OCI-LY1 (cell line): ENCODE results near the gene ARHGAP9.

ENCODE experiments used
- EZH2 ChIP-seq: fragments of 200-600 bp; sonication (generic), shearing (Covaris generic); IDR thresholded peaks from 2 replicates; pipeline ENCODE4 v1.8.0; 2017; ENCODE audit warnings: borderline replicate concordance, mixed run types, mild to moderate bottlenecking, antibody characterized with exemption, low read length, moderate library complexity, mixed read lengths
- TF ChIP-seq, protein P1 (sequence below): fragments of 200-600 bp; sonication (generic), shearing (Covaris generic); IDR thresholded peaks from 2 replicates; pipeline ENCODE4 v1.5.1; 2017; ENCODE audit warnings: mild to moderate bottlenecking, antibody characterized with exemption, low read length, moderate library complexity, mixed read lengths

DNA sequence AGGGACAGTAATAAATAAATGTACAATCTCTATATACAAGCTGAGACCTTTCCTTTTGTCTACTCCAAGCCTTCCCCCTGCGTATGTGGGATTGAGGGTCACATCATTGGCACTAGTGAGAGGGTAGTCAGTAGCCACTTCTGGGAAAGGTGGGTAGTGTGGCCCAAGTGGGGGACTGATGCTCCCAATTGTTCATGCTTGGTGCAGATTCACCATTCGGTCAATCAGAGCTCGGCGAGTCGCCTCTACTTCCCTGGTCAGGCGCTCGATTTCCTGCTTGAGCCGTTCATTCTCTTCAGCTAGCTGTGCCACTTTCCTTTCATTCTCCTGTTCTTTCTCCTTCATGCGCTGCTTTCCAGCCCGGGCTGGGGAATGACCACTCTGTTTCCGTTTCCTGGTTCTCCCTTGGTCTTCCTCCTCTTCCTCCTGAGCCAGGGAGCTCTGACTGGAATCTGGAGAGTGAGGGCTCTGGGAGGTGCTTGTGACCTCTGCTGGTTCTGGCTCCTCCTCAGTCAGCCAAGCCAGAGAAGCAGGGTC lies 37.0 kb upstream of the ARHGAP9 start:
- TF ChIP-seq, protein P1, sequence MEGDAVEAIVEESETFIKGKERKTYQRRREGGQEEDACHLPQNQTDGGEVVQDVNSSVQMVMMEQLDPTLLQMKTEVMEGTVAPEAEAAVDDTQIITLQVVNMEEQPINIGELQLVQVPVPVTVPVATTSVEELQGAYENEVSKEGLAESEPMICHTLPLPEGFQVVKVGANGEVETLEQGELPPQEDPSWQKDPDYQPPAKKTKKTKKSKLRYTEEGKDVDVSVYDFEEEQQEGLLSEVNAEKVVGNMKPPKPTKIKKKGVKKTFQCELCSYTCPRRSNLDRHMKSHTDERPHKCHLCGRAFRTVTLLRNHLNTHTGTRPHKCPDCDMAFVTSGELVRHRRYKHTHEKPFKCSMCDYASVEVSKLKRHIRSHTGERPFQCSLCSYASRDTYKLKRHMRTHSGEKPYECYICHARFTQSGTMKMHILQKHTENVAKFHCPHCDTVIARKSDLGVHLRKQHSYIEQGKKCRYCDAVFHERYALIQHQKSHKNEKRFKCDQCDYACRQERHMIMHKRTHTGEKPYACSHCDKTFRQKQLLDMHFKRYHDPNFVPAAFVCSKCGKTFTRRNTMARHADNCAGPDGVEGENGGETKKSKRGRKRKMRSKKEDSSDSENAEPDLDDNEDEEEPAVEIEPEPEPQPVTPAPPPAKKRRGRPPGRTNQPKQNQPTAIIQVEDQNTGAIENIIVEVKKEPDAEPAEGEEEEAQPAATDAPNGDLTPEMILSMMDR = no peak
- no peak for TF ChIP-seq EZH2
